Heart left ventricle (tissue), 16 donors: Measurements from ENCODE around the gene NDUFAF2. TPM values are rescaled to one million over a fixed set of nuclear protein-coding genes. Genes with fewer than 3 reads are reported as not detected.
"Not testable (repeated sequence)": the region's sequence is repeated elsewhere in the genome, so short reads cannot be mapped to it uniquely, and the experiment has no call there.

Source experiments
- ATAC-seq, 4 donors: fragments of 200-7000 bp; cut with Tn5 transposase; one replicate each; pipeline ENCODE4 v1.9.1; 2020 to 2022; ENCODE audit warnings: moderate library complexity in 4 of 4, mild to moderate bottlenecking in 3 of 4, moderate number of reproducible peaks in 1 of 4
- DNase-seq, 5 donors: peaks; one replicate each; pipeline ENCODE4 v3.0.0-alpha.2; 2020
- H3K27ac ChIP-seq, 12 donors: fragments of 200-600 bp; sonication (generic) in 4 of 12; one replicate each; pipeline versions ENCODE4 v1.5.0 to v1.8.0; 2016 to 2022; ENCODE audit warnings: mild to moderate bottlenecking in 2 of 12
- H3K27me3 ChIP-seq, 9 donors: fragments of 200-600 bp; sonication (generic) in 2 of 9; one replicate each; pipeline versions ENCODE4 v1.5.1 to v1.8.0; 2016 to 2022; ENCODE audit warnings: mild to moderate bottlenecking in 3 of 9
- H3K36me3 ChIP-seq, 9 donors: fragments of 200-600 bp; sonication (generic) in 2 of 9; one replicate each; pipeline versions ENCODE4 v1.5.0 to v1.8.0; 2018 to 2022; ENCODE audit warnings: mild to moderate bottlenecking in 2 of 9
- H3K4me1 ChIP-seq, 12 donors: fragments of 200-600 bp; sonication (generic) in 4 of 12; one replicate each; pipeline versions ENCODE4 v1.5.0 to v1.8.0; 2016 to 2022; ENCODE audit warnings: mild to moderate bottlenecking in 3 of 12
- H3K4me3 ChIP-seq, 12 donors: fragments of 200-600 bp; sonication (generic) in 4 of 12; one replicate each; pipeline versions ENCODE4 v1.5.0 to v1.8.0; 2017 to 2022; ENCODE audit warnings: mild to moderate bottlenecking in 9 of 12, moderate library complexity in 4 of 12
- H3K9me3 ChIP-seq, 12 donors: fragments of 200-600 bp; sonication (generic) in 4 of 12; one replicate each; pipeline versions ENCODE4 v1.5.0 to v1.8.0; 2016 to 2022; ENCODE audit warnings: mild to moderate bottlenecking in 1 of 12
- CTCF ChIP-seq, 12 donors: fragments of 200-600 bp; sonication (generic) in 4 of 12; IDR thresholded peaks; one replicate each; pipeline versions ENCODE4 v1.5.0 to v1.8.0; 2018 to 2022; ENCODE audit warnings: antibody characterized with exemption in 12 of 12, mild to moderate bottlenecking in 5 of 12
- POLR2A ChIP-seq, 2 donors: fragments of 450-650 bp; IDR thresholded peaks; one replicate each; pipeline ENCODE4 v1.6.1; 2017; ENCODE audit warnings: antibody characterized with exemption in 2 of 2, mild to moderate bottlenecking in 2 of 2, moderate library complexity in 2 of 2
- WGBS, 4 donors: extraction: QIAGEN DNeasy Blood & Tissue Kit in 2 of 4; methylation state at CpG; one replicate each; pipeline versions ENCODE4 v1.1.5 to v1.1.7; 2013 to 2018; 5-methylcytosine and 5-hydroxymethylcytosine counted together
- intact Hi-C, 10 donors: fragments of 100-400 bp; cut with DNase I; formaldehyde crosslinking; loops; one replicate each; pipeline versions ENCODE4 v1.11.1 to v1.14.2; 2022
- polyA plus RNA-seq, 2 donors: library from polyadenylated mRNA; stranded (reverse); fragments of 200-250 nt; gene quantifications; one replicate each; pipeline ENCODE4 v1.2.3, GENCODE V29; 2013
- total RNA-seq, 9 donors: library from RNA; depleted of rRNA in 2 of 9; stranded (reverse); fragments of >200 nt in 2 of 9; fragmentation: NEBNext Ultra II Directional in 3 of 9; extraction: Animal tissue kit (Norgen Biotek cat#: 25700) in 3 of 9; gene quantifications; one replicate each; pipeline versions ENCODE4 v1.1.0 to v1.2.4, GENCODE V29; 2016 to 2023
- donor health status: ischemic (EF 13 %, LVEDD 7.1; RV severe dilation, severe dysfunction).
- donor health status: healthy with polysubstance abuse.
- donor health status: DM: no; HTN: yes; CAD: no.
- donor health status: DM: no; HTN: no; CAD: no.
- donor health status: ischemic (EF 25% LVEDD 6.9; RV normal size, moderate dysfunction).
- donor health status: ischemic (EF 25% LVEDD 5.7; RV mildly dilated, moderate dysfunction).
- donor health status: healthy.
- donor health status: DM: yes; HTN: yes; CAD: no.
- donor health status: ischemic (EF 35%, LVEDD 5.7; RV mildly dilated, moderate dysfunction).
- donor health status: nonischemic (EF 11% LVEDD 7.7; RV severe dilation, severe dysfunction).
- donor health status: DM: yes; HTN: yes; CAD: no.
- donor health status: PGD.
- donor health status: ischemic (EF 29% LVEDD 5.4; RV normal size, mild dysfunction).
- donor health status: nonischemic (EF 23%, LVEDD 6.1; RV moderate dilation, normal function).

NDUFAF2 gene
- total and polyA plus RNA-seq, 11 donors = 22.9 to 87.7 (median 38.4) TPM

GRCh38 chr5:61085885-61086284 is 140.9 kb downstream of the NDUFAF2 start:
- Histone ChIP-seq H3K27ac (no peak overlapping the region), H3K36me3 (no peaks in the 10 kb centered on the region), H3K4me3 (no peak overlapping the region), H3K4me1 (no peaks in the 10 kb centered on the region), H3K27me3 (no peaks in the 10 kb centered on the region), H3K9me3 (peaks cover 0 to 6% (median 0%) of the 10 kb centered on the region in 12 donors)
- DNase-seq (no peak), ATAC-seq (no peak)
- intact Hi-C loops = no loop called here
- TF ChIP-seq POLR2A (IDR thresholded peaks at IDR 0.05) = no peak
- no peak for TF ChIP-seq CTCF (IDR thresholded peaks at IDR 0.05)
- 97 to 98% (median 97%) methylated on average over 1 of the region's 1 CpG for WGBS, 4 donors

- 48 to 74% (median 51%) methylated on average over 2 of the region's 2 CpGs for WGBS, 4 donors
- no peak for ATAC-seq
- Histone ChIP-seq H3K4me1 (no peaks in the 10 kb centered on the region), H3K27me3 (no peaks in the 10 kb centered on the region), H3K9me3 (peaks cover 0 to 21% (median 6%) of the 10 kb centered on the region in 12 donors), H3K4me3 (no peak overlapping the region), H3K36me3 (no peaks in the 10 kb centered on the region), H3K27ac (no peak overlapping the region)
- DNase-seq = no peak
- intact Hi-C loops = no loop called here
- TF ChIP-seq POLR2A (IDR thresholded peaks at IDR 0.05) (no peak), CTCF (IDR thresholded peaks at IDR 0.05) (no peak)
These were observed 142.9 kb downstream of the NDUFAF2 start for GRCh38 chr5:61087921-61088320.

DNA sequence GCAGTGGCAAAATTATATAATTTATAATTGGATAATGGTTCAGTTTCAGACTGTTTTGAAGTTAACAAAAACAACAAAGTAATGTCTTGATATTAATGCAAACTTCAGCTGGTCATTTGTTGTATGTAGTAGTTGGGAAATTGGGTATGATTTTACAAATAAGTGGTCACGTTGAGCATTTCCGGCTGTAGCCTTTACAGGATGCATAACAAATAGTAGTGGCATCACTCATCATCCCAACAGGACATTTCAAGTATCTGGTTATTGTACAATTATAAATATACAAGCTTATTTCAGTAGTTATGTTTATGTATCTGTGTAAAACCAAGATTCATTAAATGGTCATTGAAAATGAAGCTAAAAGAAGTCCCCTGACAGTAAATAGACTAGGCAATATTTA is 144.3 kb downstream of the NDUFAF2 start:
- ATAC-seq = no peak
- Histone ChIP-seq H3K27ac (no peak overlapping the region), H3K36me3 (no peaks in the 10 kb centered on the region), H3K9me3 (peaks cover 0 to 15% (median 6%) of the 10 kb centered on the region in 12 donors), H3K27me3 (no peaks in the 10 kb centered on the region), H3K4me3 (no peak overlapping the region), H3K4me1 (no peaks in the 10 kb centered on the region)
- no peak for TF ChIP-seq POLR2A (IDR thresholded peaks at IDR 0.05)
- no peak for TF ChIP-seq CTCF (IDR thresholded peaks at IDR 0.05)
- no peak for DNase-seq
- intact Hi-C loops = no loop called here
- 67 to 85% (median 77%) methylated on average over 2 of the region's 2 CpGs for WGBS, 4 donors

GRCh38 chr5:61093046-61093771 is 148.2 kb downstream of the NDUFAF2 start:
- H3K4me1 ChIP-seq, DNase-seq, H3K36me3 ChIP-seq, H3K27me3 ChIP-seq, H3K27ac ChIP-seq, ATAC-seq, intact Hi-C loops, H3K4me3 ChIP-seq: not testable (repeated sequence)
- WGBS, 4 donors = 95 to 96% (median 96%) methylated on average over 5 of the region's 5 CpGs
- H3K9me3 ChIP-seq = peaks cover 0 to 15% (median 6%) of the 10 kb centered on the region in 12 donors

DNA sequence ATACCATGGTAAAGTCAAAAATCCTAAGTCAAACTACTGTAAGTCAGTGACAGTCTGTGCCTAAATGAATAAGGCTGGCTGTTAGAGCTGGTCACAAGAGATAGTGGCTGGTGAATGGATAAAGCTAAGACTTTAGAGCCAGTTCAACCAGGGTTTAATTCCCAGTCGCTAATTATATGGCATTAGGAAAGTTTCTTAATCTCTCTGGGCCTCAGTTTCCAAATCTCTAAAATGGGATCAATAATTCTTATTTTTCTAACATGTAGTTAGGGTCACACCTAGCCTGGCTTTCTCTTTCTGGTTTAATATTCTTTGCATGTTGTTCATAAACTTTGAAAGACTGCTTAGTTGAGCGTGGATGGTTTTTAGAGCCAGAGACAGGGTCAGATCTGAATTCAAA is 152.5 kb downstream of the NDUFAF2 start:
- no peak for TF ChIP-seq POLR2A (IDR thresholded peaks at IDR 0.05)
- no peak for DNase-seq
- peaks cover 0 to 9% (median 0%) of the 10 kb centered on the region in 12 donors for H3K9me3 ChIP-seq
- ATAC-seq = no peak
- 93 to 97% (median 95%) methylated on average over 2 of the region's 2 CpGs for WGBS, 4 donors
- peaks cover 0 to 5% (median 0%) of the 10 kb centered on the region in 12 donors for H3K4me1 ChIP-seq
- no peaks in the 10 kb centered on the region for H3K27me3 ChIP-seq
- intact Hi-C loops = no loop called here
- H3K36me3 ChIP-seq = peaks cover 0 to 5% (median 0%) of the 10 kb centered on the region in 9 donors
- H3K27ac ChIP-seq = no peak overlapping the region
- H3K4me3 ChIP-seq = no peak overlapping the region
